D721Med (cell line): ENCODE data around the gene TIPRL.

Experiments
- DNase-seq: peaks from one replicate; pipeline ENCODE4 v3.0.0; 2011; ENCODE audit warnings: low spot score; ENCODE audit not compliant: insufficient read length
- FAIRE-seq: peaks from 2 replicates; lab custom pipeline; 2011; peaks lifted over from hg19 to GRCh38; lab: Jason Lieb, UNC
- TF ChIP-seq, protein P1 (sequence below): IDR thresholded peaks from 2 replicates; pipeline ENCODE4 v1.5.1; 2012; ENCODE audit warnings: mild to moderate bottlenecking, control low read depth; ENCODE audit not compliant: insufficient read depth; ENCODE audit errors: missing control alignments

TIPRL gene

DNA sequence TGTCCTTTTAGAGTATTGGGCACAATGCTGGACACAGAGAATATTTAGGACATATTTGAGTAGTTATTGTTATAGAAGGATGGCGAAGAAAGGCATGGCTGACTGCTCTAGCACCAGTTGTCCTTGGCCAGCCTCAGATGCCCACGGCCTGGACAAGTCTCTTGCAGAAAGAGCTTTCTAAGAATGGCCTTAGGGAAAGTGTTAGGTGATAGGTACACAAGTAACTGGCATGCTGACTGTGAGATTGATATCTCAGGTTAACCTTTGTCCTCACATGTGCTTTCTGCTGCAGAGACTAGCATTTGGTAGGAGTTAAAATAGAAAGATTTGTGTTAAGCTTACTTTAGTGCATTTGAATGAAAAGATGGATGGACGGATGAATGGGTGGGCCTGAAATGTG lies 57.2 kb downstream of the TIPRL start:
- no peak for FAIRE-seq
- TF ChIP-seq, protein P1, sequence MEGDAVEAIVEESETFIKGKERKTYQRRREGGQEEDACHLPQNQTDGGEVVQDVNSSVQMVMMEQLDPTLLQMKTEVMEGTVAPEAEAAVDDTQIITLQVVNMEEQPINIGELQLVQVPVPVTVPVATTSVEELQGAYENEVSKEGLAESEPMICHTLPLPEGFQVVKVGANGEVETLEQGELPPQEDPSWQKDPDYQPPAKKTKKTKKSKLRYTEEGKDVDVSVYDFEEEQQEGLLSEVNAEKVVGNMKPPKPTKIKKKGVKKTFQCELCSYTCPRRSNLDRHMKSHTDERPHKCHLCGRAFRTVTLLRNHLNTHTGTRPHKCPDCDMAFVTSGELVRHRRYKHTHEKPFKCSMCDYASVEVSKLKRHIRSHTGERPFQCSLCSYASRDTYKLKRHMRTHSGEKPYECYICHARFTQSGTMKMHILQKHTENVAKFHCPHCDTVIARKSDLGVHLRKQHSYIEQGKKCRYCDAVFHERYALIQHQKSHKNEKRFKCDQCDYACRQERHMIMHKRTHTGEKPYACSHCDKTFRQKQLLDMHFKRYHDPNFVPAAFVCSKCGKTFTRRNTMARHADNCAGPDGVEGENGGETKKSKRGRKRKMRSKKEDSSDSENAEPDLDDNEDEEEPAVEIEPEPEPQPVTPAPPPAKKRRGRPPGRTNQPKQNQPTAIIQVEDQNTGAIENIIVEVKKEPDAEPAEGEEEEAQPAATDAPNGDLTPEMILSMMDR = no peak

DNA sequence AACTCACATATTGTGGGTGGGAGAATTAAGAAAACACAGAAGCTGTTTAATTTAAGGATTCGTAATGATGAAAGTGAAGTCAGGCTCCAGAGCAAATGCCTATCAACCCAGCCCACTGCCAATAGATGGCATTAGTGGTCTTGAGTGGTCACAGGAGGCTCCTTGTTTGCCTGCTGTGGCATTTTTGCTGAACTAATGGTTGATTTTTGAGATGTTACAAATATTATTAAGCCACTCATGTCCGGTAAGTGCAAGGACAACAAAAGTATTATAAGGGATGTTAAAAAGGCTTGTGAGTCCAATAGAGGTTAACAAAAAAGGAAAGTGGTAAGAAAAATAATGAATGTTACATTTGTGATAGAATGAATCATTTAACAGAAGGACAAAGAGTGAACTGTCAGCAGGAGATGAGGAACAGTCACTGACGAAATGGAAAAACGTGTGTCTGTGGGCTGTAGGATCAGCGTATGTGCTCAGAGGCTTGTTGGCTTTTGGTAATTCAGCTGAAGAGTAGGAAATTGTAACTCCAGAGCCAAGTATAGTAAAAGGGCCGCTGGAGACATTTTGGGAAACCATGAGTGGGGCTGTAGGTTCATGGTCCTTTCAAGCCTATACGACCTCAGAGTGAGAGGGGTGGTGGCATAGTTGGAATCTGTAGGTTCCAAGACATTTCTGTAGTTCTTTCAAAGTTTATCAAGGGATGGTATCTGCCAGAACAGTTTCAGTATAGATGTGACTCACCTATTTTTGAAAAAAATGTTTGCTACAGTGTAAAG lies 58.3 kb downstream of the TIPRL start:
- FAIRE-seq (no peak), DNase-seq (no peak)
- TF ChIP-seq, protein P1 = no peak

More for the DNA sequence above, 57.2 kb downstream of the TIPRL start:
- DNase-seq = no peak

GRCh38 chr1:168243198-168243597 lies 64.4 kb downstream of the TIPRL start:
- FAIRE-seq (no peak), DNase-seq (no peak)
- TF ChIP-seq, protein P1 = no peak

- TF ChIP-seq, protein P1 = no peak
- no peak for DNase-seq
- FAIRE-seq = no peak
Observed at GRCh38 chr1:168243636-168244212, 65.0 kb downstream of the TIPRL start.

DNA sequence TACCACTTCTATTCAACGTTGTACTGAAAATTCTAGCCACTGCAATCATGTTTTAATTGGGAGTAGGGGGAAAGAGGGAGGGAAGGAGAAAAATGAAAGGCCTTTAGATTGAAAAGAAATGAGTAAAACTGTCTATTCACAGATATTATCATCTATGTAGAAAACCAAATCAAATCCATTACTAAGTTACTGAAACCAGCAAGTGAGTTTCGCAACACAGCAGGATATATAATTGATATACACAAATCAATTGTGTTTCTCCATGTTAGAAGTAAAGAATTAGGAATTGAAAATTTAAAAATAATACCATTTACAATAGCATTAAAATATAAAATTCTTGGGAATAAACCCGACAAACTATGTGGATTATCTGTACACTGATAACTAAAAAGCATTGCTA lies 66.3 kb downstream of the TIPRL start:
- TF ChIP-seq, protein P1 = no peak
- FAIRE-seq (no peak), DNase-seq (no peak)

- no peak for DNase-seq
- no peak for FAIRE-seq
- TF ChIP-seq, protein P1 = no peak
Observed at GRCh38 chr1:168246506-168246905, 67.7 kb downstream of the TIPRL start.
